ENCODE data around the gene FMNL2.

The FMNL2 gene

DNA sequence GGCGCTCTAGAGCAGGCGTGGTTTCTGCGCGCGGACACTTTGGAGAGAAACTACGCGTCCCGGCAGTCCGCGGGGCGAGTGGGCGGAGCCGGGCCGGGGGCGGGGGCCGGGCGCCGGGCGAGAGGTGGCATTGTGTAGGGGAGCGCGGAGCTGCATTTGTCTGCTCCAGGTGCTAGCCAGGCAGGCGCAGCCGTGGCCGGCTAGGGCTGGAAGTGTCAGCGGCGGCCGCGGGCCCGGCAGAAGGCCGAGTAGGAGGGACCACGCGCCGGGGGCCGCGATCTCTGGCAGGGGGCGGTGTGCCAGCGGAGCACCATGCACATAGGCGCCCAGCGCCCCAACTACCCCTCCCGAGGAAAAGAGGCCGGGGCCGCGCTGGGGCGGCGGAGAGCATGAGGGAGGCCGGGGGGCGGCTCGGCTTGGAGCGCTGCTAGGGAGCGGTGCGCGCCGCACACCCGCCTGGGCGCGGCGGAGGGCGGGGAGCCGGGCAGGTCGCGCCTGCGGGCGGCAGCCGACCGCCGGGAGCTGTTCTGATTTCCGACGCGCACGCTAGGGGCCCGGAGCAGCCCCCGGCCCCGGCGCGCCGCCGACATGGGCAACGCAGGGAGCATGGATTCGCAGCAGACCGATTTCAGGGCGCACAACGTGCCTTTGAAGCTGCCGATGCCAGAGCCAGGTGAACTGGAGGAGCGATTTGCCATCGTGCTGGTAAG lies at the start of gene FMNL2:
Gene FMNL2, plus strand, starts transcription at position 159 of the 710 bp plus-strand sequence.
- no peak within 1 kb of the TSS for H3K27ac ChIP-seq (ENCODE audit: low read length)
- H3K4me1 ChIP-seq (ENCODE audit: control insufficient read depth, insufficient read depth, low read length) = peaks cover 1% of the 10 kb centered on the region; the same call in 1 of the 2 replicates
- H3K4me3 ChIP-seq (ENCODE audit: low read length) = peak within 1 kb of the TSS; percentile 82
- no peaks in the 10 kb centered on the region for H3K9me3 ChIP-seq (ENCODE audit: control insufficient read depth, insufficient read depth, low read length)
- no CpG with 5 or more reads among the region's 85 CpGs for WGBS (ENCODE audit: insufficient coverage, insufficient read length)
- no peaks in the 10 kb centered on the region for H3K36me3 ChIP-seq (ENCODE audit: control insufficient read depth, insufficient read depth, low read length)
- peak; percentile 63 for DNase-seq (ENCODE audit: low read depth, low spot score)
- no peaks in the 10 kb centered on the region for H3K27me3 ChIP-seq (ENCODE audit: control insufficient read depth, insufficient read depth, low read length)

- Histone ChIP-seq H3K27ac (ENCODE audit: low read length) (no peak overlapping the region), H3K27me3 (ENCODE audit: control insufficient read depth, insufficient read depth, low read length) (no peaks in the 10 kb centered on the region), H3K36me3 (ENCODE audit: control insufficient read depth, insufficient read depth, low read length) (no peaks in the 10 kb centered on the region), H3K4me1 (ENCODE audit: control insufficient read depth, insufficient read depth, low read length) (no peaks in the 10 kb centered on the region), H3K4me3 (ENCODE audit: low read length) (no peak overlapping the region), H3K9me3 (ENCODE audit: control insufficient read depth, insufficient read depth, low read length) (no peaks in the 10 kb centered on the region)
- no peak for DNase-seq (ENCODE audit: low read depth, low spot score)
Observed at GRCh38 chr2:152292991-152293390, 42.0 kb upstream of the FMNL2 start.

- Histone ChIP-seq H3K36me3 (ENCODE audit: control insufficient read depth, insufficient read depth, low read length) (no peaks in the 10 kb centered on the region), H3K27me3 (ENCODE audit: control insufficient read depth, insufficient read depth, low read length) (no peaks in the 10 kb centered on the region), H3K4me3 (ENCODE audit: low read length) (no peak overlapping the region), H3K9me3 (ENCODE audit: control insufficient read depth, insufficient read depth, low read length) (no peaks in the 10 kb centered on the region), H3K27ac (ENCODE audit: low read length) (no peak overlapping the region), H3K4me1 (ENCODE audit: control insufficient read depth, insufficient read depth, low read length) (no peaks in the 10 kb centered on the region)
- no CpG with 5 or more reads among the region's 2 CpGs for WGBS (ENCODE audit: insufficient coverage, insufficient read length)
- no peak for DNase-seq (ENCODE audit: low read depth, low spot score)
Observed at GRCh38 chr2:152297715-152298114, 37.3 kb upstream of the FMNL2 start.

DNA sequence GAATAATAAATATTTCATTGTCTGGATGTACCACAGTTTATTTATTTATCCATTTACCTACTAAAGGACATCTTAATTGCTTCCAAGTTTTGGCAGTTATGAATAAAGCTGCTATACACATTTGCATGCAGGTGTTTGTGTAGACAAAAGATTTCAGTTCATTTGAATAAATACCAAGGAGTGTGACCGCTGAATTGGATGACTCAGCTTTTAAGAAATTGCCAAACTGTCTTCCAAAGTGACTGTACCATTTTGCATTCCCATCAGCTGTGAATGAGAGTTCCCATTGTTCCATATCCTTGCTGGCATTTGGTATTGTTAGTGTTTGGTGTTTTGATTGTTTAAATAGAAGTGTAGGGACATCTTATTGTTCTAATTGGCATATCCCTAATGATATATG lies 36.2 kb upstream of the FMNL2 start:
- Histone ChIP-seq H3K9me3 (ENCODE audit: control insufficient read depth, insufficient read depth, low read length) (no peaks in the 10 kb centered on the region), H3K4me1 (ENCODE audit: control insufficient read depth, insufficient read depth, low read length) (no peaks in the 10 kb centered on the region), H3K4me3 (ENCODE audit: low read length) (no peak overlapping the region), H3K27me3 (ENCODE audit: control insufficient read depth, insufficient read depth, low read length) (no peaks in the 10 kb centered on the region), H3K36me3 (ENCODE audit: control insufficient read depth, insufficient read depth, low read length) (no peaks in the 10 kb centered on the region), H3K27ac (ENCODE audit: low read length) (no peak overlapping the region)
- WGBS (ENCODE audit: insufficient coverage, insufficient read length) = no CpG with 5 or more reads among the region's 1 CpG
- DNase-seq (ENCODE audit: low read depth, low spot score) = no peak

GRCh38 chr2:152301131-152301530 lies 33.8 kb upstream of the FMNL2 start:
- no peak overlapping the region for H3K4me3 ChIP-seq (ENCODE audit: low read length)

DNA sequence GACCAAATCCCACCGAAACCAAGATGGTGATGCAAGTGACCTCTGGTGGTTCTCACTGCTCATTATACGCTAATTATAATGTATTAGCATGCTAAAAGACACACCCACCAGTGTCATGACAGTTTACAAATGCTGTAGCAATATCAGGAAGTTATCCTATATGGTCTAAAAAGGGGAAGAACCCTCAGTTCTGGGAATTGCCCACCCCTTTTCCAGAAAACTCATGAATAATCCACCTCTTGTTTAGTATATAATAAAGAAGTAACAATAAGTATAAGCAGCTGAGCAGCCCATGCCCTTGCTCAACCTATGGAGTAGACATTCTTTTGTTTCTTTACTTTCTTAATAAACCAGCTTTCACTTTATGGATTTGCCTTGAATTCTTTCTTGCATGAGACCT lies 31.0 kb upstream of the FMNL2 start:
- no peak for DNase-seq (ENCODE audit: low read depth, low spot score)
- Histone ChIP-seq H3K9me3 (ENCODE audit: control insufficient read depth, insufficient read depth, low read length) (no peaks in the 10 kb centered on the region), H3K27ac (ENCODE audit: low read length) (no peak overlapping the region), H3K4me3 (ENCODE audit: low read length) (no peak overlapping the region), H3K4me1 (ENCODE audit: control insufficient read depth, insufficient read depth, low read length) (no peaks in the 10 kb centered on the region), H3K36me3 (ENCODE audit: control insufficient read depth, insufficient read depth, low read length) (no peaks in the 10 kb centered on the region), H3K27me3 (ENCODE audit: control insufficient read depth, insufficient read depth, low read length) (no peaks in the 10 kb centered on the region)
- no CpG with 5 or more reads among the region's 2 CpGs for WGBS (ENCODE audit: insufficient coverage, insufficient read length)

More at GRCh38 chr2:152301131-152301530, 33.8 kb upstream of the FMNL2 start:
- Histone ChIP-seq H3K36me3 (ENCODE audit: control insufficient read depth, insufficient read depth, low read length) (no peaks in the 10 kb centered on the region), H3K4me1 (ENCODE audit: control insufficient read depth, insufficient read depth, low read length) (no peaks in the 10 kb centered on the region), H3K9me3 (ENCODE audit: control insufficient read depth, insufficient read depth, low read length) (no peaks in the 10 kb centered on the region), H3K27ac (ENCODE audit: low read length) (no peak overlapping the region), H3K27me3 (ENCODE audit: control insufficient read depth, insufficient read depth, low read length) (no peaks in the 10 kb centered on the region)
- no CpG with 5 or more reads among the region's 3 CpGs for WGBS (ENCODE audit: insufficient coverage, insufficient read length)
- no peak for DNase-seq (ENCODE audit: low read depth, low spot score)

DNA sequence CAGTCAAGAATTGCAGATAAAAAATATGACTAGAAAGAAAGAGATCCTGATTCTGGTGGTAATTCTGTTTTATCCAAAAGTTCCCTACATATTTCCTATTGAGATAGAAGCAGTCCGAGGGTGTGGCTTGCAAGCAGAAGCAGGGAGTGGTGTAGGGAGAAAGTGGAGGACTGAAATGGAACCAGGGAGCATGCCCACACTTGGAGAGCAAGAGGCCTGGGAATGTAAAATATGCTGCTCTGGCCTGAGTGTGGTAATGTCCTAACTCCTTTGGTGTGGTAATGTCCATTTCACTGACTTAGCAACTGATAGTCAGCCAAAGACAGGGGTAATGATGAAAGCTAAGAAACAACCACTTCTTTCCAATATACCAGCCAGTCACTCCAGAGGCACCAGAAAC lies 30.1 kb upstream of the FMNL2 start:
- WGBS (ENCODE audit: insufficient coverage, insufficient read length) = no CpG with 5 or more reads among the region's 1 CpG
- no peak overlapping the region for H3K4me3 ChIP-seq (ENCODE audit: low read length)
- no peak overlapping the region for H3K27ac ChIP-seq (ENCODE audit: low read length)
- H3K27me3 ChIP-seq (ENCODE audit: control insufficient read depth, insufficient read depth, low read length) = no peaks in the 10 kb centered on the region
- H3K36me3 ChIP-seq (ENCODE audit: control insufficient read depth, insufficient read depth, low read length) = no peaks in the 10 kb centered on the region
- no peak for DNase-seq (ENCODE audit: low read depth, low spot score)
- H3K9me3 ChIP-seq (ENCODE audit: control insufficient read depth, insufficient read depth, low read length) = no peaks in the 10 kb centered on the region
- H3K4me1 ChIP-seq (ENCODE audit: control insufficient read depth, insufficient read depth, low read length) = no peaks in the 10 kb centered on the region

DNA sequence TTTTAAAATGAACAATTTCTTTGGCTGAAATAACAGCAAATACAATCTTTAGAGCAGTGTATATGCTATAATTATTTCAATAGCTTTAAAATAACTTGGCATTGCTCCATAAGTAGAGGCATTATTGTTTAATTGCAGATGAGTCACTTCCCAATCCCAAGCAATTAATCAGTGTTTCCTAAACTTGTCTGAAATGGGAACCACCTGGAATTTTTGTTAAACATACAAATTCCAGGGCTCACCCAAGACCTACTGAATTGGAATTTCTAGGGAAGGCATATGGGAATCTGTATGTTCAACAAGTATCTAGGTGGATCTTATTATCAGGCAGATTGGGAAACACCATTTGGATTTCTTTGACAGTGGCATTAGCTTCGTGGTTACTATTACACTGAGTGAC lies 27.1 kb upstream of the FMNL2 start:
- Histone ChIP-seq H3K4me3 (ENCODE audit: low read length) (no peak overlapping the region), H3K9me3 (ENCODE audit: control insufficient read depth, insufficient read depth, low read length) (no peaks in the 10 kb centered on the region), H3K36me3 (ENCODE audit: control insufficient read depth, insufficient read depth, low read length) (no peaks in the 10 kb centered on the region), H3K27ac (ENCODE audit: low read length) (no peak overlapping the region), H3K4me1 (ENCODE audit: control insufficient read depth, insufficient read depth, low read length) (no peaks in the 10 kb centered on the region), H3K27me3 (ENCODE audit: control insufficient read depth, insufficient read depth, low read length) (no peaks in the 10 kb centered on the region)
- no CpG with 5 or more reads among the region's 1 CpG for WGBS (ENCODE audit: insufficient coverage, insufficient read length)
- no peak for DNase-seq (ENCODE audit: low read depth, low spot score)

DNA sequence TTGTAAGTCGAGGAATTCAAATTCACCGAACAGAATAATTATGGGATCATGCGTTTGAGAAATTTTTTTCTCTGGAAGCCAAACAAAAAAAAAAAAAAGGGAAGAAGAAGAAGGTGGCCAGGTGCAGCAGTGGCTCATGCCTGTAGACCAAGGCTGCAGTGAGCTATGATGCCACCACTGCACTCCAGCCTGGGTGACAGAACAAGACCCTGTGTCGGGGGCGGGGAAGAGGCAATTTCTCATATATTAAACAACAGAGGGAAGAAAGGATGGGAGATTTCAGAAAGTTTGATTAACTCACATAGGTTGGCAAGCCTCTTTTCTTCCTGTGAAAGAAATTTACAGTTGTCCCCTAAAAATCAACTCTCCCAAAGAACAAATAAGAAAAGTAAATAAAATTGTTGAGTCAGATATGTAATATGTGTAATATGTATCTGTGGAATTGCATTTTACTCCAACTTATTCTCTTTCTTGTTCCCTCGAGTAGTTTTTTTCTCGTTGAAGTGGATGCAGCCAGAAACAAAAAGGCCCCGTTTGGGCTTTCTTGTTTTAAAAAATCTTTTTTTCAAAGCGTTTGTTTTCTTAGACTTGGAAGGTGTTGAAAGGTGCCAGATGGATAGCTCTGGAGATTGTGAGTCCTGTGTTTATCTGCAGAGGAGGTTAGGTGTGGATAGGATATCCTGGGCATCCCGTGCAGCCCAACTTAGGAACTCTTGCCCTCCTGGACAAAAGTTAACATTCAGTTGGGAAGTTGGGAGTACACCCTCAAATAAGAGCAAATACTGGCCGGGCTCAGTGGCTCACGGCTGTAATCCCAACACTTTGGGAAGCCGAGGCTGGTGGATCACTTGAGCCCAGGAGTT lies 25.4 kb upstream of the FMNL2 start:
- no CpG with 5 or more reads among the region's 13 CpGs for WGBS (ENCODE audit: insufficient coverage, insufficient read length)
- Histone ChIP-seq H3K27me3 (ENCODE audit: control insufficient read depth, insufficient read depth, low read length) (no peaks in the 10 kb centered on the region), H3K4me3 (ENCODE audit: low read length) (no peak overlapping the region), H3K27ac (ENCODE audit: low read length) (no peak overlapping the region), H3K9me3 (ENCODE audit: control insufficient read depth, insufficient read depth, low read length) (no peaks in the 10 kb centered on the region), H3K36me3 (ENCODE audit: control insufficient read depth, insufficient read depth, low read length) (no peaks in the 10 kb centered on the region), H3K4me1 (ENCODE audit: control insufficient read depth, insufficient read depth, low read length) (no peaks in the 10 kb centered on the region)
- no peak for DNase-seq (ENCODE audit: low read depth, low spot score)

DNA sequence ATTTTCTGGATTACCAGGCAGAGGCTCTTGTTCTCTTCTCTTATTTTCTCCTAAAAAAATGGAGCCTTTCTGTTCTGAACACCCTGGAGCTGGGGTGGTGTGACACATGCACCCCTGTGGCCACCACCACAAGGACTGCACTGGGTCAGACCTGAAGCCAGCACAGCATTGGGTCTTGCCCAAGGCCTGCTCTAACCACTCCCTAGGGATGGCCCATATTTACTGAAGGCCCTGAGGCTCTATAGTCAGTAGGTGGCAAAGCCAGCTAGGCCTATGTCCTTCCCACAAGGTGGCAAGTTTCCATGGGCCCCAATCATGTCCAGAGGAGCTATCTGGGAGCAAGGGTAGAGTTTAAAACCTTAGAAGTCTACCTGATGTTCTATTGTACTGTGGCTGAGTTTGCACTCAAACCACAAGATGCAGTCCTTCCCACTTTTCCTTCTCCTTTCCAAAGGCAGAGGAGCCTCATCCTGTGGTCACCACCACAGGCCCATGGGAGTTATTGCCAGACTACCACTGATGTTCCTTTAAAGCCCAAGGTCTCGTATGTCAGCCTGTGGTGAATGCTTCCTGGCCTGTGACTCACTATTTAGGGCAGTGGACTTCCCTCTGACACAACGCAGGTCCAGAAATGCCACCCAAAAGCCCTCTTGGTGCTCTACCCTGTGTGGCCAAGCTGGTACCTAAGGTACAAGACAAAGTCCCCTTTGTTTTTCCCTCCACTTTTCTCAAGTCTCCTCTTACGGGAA lies 15.0 kb upstream of the FMNL2 start:
- H3K4me3 ChIP-seq (ENCODE audit: low read length) = no peak overlapping the region
- H3K4me1 ChIP-seq (ENCODE audit: control insufficient read depth, insufficient read depth, low read length) = no peaks in the 10 kb centered on the region
- H3K27ac ChIP-seq (ENCODE audit: low read length) = no peak overlapping the region
- no peaks in the 10 kb centered on the region for H3K36me3 ChIP-seq (ENCODE audit: control insufficient read depth, insufficient read depth, low read length)
- WGBS (ENCODE audit: insufficient coverage, insufficient read length) = no CpG with 5 or more reads among the region's 3 CpGs
- no peaks in the 10 kb centered on the region for H3K9me3 ChIP-seq (ENCODE audit: control insufficient read depth, insufficient read depth, low read length)
- DNase-seq (ENCODE audit: low read depth, low spot score) = no peak
- no peaks in the 10 kb centered on the region for H3K27me3 ChIP-seq (ENCODE audit: control insufficient read depth, insufficient read depth, low read length)
